Neural crest cell (in vitro differentiated cells): ENCODE data around the gene UBC. TPM values are rescaled to one million over a fixed set of nuclear protein-coding genes. Genes with fewer than 3 reads are reported as not detected.

ENCODE experiments used
- DNase-seq: peaks from one replicate; pipeline ENCODE4 v3.0.0; 2021; ENCODE audit warnings: low read depth, mixed read lengths, low spot score
- H3K27ac Mint-ChIP-seq: one replicate; pipeline ENCODE4 v1.8.0; 2021; ENCODE audit warnings: mild to moderate bottlenecking, mixed read lengths; ENCODE audit not compliant: unreplicated experiment
- H3K27me3 Mint-ChIP-seq: 2 replicates; pipeline ENCODE4 v1.8.0; 2021; ENCODE audit warnings: low read depth, mild to moderate bottlenecking, mixed read lengths
- H3K36me3 Mint-ChIP-seq: 2 replicates; pipeline ENCODE4 v1.8.0; 2021; ENCODE audit warnings: low read depth, mild to moderate bottlenecking, mixed read lengths
- H3K4me1 Mint-ChIP-seq: 2 replicates; pipeline ENCODE4 v1.8.0; 2021; ENCODE audit warnings: mixed read lengths
- H3K4me3 Mint-ChIP-seq: one replicate; pipeline ENCODE4 v1.8.0; 2021; ENCODE audit warnings: mild to moderate bottlenecking, mixed read lengths
- H3K9me3 Mint-ChIP-seq: 2 replicates; pipeline ENCODE4 v1.8.0; 2021; ENCODE audit warnings: mixed read lengths
- CTCF ChIP-seq: fragments of 200-600 bp; sonication (generic); conservative IDR thresholded peaks from 2 replicates; pipeline ENCODE4 v1.5.0; 2021; ENCODE audit warnings: antibody characterized with exemption, mild to moderate bottlenecking
- total RNA-seq: library from RNA; stranded (reverse); gene quantifications from 2 replicates; pipeline ENCODE4 v1.2.1, GENCODE V29; 2021

UBC gene
- total RNA-seq, 1 donor from 2014 or later: 687 TPM

GRCh38 chr12:124877423-124877822 lies 37.0 kb downstream of the UBC start:
- no peak for TF ChIP-seq CTCF
- Mint-ChIP-seq H3K4me3 (no peak overlapping the region), H3K9me3 (no peaks in the 10 kb centered on the region), H3K27me3 (no peaks in the 10 kb centered on the region), H3K27ac (no peak overlapping the region), H3K4me1 (peaks cover under 1% of the 10 kb centered on the region), H3K36me3 (no peaks in the 10 kb centered on the region)
- no peak for DNase-seq

GRCh38 chr12:124876171-124876570 lies 38.3 kb downstream of the UBC start:
- no peaks in the 10 kb centered on the region for H3K9me3 Mint-ChIP-seq
- no peak for DNase-seq
- no peak for TF ChIP-seq CTCF
- no peaks in the 10 kb centered on the region for H3K27me3 Mint-ChIP-seq
- H3K4me3 Mint-ChIP-seq: no peak overlapping the region
- no peaks in the 10 kb centered on the region for H3K36me3 Mint-ChIP-seq
- peaks cover 12% of the 10 kb centered on the region for H3K4me1 Mint-ChIP-seq
- peak overlapping the region; percentile 91 for H3K27ac Mint-ChIP-seq

GRCh38 chr12:124875803-124876132 lies 38.7 kb downstream of the UBC start:
- no peaks in the 10 kb centered on the region for H3K27me3 Mint-ChIP-seq
- DNase-seq: no peak
- no peaks in the 10 kb centered on the region for H3K9me3 Mint-ChIP-seq
- H3K4me1 Mint-ChIP-seq: peaks cover 14% of the 10 kb centered on the region
- no peak for TF ChIP-seq CTCF
- no peaks in the 10 kb centered on the region for H3K36me3 Mint-ChIP-seq
- H3K4me3 Mint-ChIP-seq: no peak overlapping the region
- no peak overlapping the region for H3K27ac Mint-ChIP-seq

- Mint-ChIP-seq H3K4me1 (peaks cover 14% of the 10 kb centered on the region), H3K4me3 (no peak overlapping the region), H3K27ac (no peak overlapping the region), H3K9me3 (no peaks in the 10 kb centered on the region), H3K27me3 (no peaks in the 10 kb centered on the region), H3K36me3 (no peaks in the 10 kb centered on the region)
- TF ChIP-seq CTCF: no peak
- DNase-seq: no peak
Measured at GRCh38 chr12:124874988-124875802, 39.3 kb downstream of the UBC start.

- peak overlapping the region; percentile 46 for H3K27ac Mint-ChIP-seq
- peaks cover 17% of the 10 kb centered on the region for H3K4me1 Mint-ChIP-seq
- TF ChIP-seq CTCF: no peak
- no peak overlapping the region for H3K4me3 Mint-ChIP-seq
- DNase-seq: no peak
- H3K27me3 Mint-ChIP-seq: no peaks in the 10 kb centered on the region
- H3K36me3 Mint-ChIP-seq: no peaks in the 10 kb centered on the region
- no peaks in the 10 kb centered on the region for H3K9me3 Mint-ChIP-seq
Measured at GRCh38 chr12:124874188-124874587, 40.3 kb downstream of the UBC start.
